GM12878 (cell line): ENCODE data around the gene CA9. TPM values are rescaled to one million over a fixed set of nuclear protein-coding genes. Genes with fewer than 3 reads are reported as not detected.

Source experiments
- ATAC-seq: fragments of 200-7000 bp; cut with Tn5 transposase; 3 replicates; pipeline ENCODE4 v1.9.1; 2020; ENCODE audit warnings: mild to moderate bottlenecking, moderate library complexity
- BruUV-seq: library from RNA; stranded (reverse); fragments of 400-500 nt; replicated peaks from 2 replicates; lab custom pipeline; 2021; lab: Mats Ljungman, UMichigan
- CTCF ChIA-PET: fragments of 300-600 bp; sonication (Branson Sonifier 250); formaldehyde crosslinking; extraction: SDS; loops from one replicate; lab custom pipeline; 2021; ENCODE audit warnings: inconsistent platforms; lab: Yijun Ruan, JAX
- POLR2A ChIA-PET: fragments of 350-600 bp; formaldehyde crosslinking; extraction: SDS; loops from one replicate; lab custom pipeline; 2021; ENCODE audit warnings: inconsistent platforms; lab: Charles Lee
- RAD21 ChIA-PET: fragments of 300-600 bp; sonication (Branson Sonifier 250); formaldehyde crosslinking; loops from one replicate; lab custom pipeline; 2023; ENCODE audit warnings: antibody characterized with exemption; ENCODE audit not compliant: unreplicated experiment; lab: Charles Lee
- SMC1A ChIA-PET: fragments of 300-600 bp; sonication (Branson Sonifier 250); formaldehyde crosslinking; loops from one replicate; lab custom pipeline; 2023; ENCODE audit not compliant: unreplicated experiment, uncharacterized antibody; lab: Charles Lee
- DNase-seq: peaks from one replicate; pipeline ENCODE4 v3.0.0-alpha.2; 2011; ENCODE audit warnings: low read depth, low spot score
- FAIRE-seq: peaks from 3 replicates; lab custom pipeline; 2011; peaks lifted over from hg19 to GRCh38; lab: Jason Lieb, UNC
- H2AFZ ChIP-seq: 2 replicates; pipeline ENCODE4 v1.6.0; 2011; ENCODE audit warnings: low read depth, low read length, control low read depth; ENCODE audit not compliant: control insufficient read depth
- H3K27ac ChIP-seq: 2 replicates; pipeline ENCODE4 v1.5.1; 2011; ENCODE audit warnings: control low read depth; ENCODE audit not compliant: control insufficient read depth, insufficient read depth
- H3K27me3 ChIP-seq, 2 experiments: replicated peaks in 1 of 2; 2 replicates each; pipeline versions ENCODE4 v1.6.0 to v1.6.1; 2011; ENCODE audit warnings: low read length in 1 of 2; ENCODE audit not compliant: control insufficient read depth in 2 of 2, insufficient read depth in 2 of 2
- H3K36me3 ChIP-seq, 2 experiments: 2 replicates each; pipeline ENCODE4 v1.5.1; 2011; ENCODE audit warnings: low read length in 1 of 2; ENCODE audit not compliant: control insufficient read depth in 2 of 2, insufficient read depth in 2 of 2
- H3K4me1 ChIP-seq: 2 replicates; pipeline ENCODE4 v1.6.1; 2011; ENCODE audit warnings: mild to moderate bottlenecking, low read length, moderate library complexity, mixed read lengths; ENCODE audit not compliant: control insufficient read depth, insufficient read depth
- H3K4me2 ChIP-seq: 2 replicates; pipeline ENCODE4 v1.6.0; 2011; ENCODE audit warnings: control low read depth; ENCODE audit not compliant: control insufficient read depth, insufficient read depth
- H3K4me3 ChIP-seq: fragments of 200-600 bp; sonication (generic); 2 replicates; pipeline ENCODE4 v1.5.1; 2016
- H3K79me2 ChIP-seq: 2 replicates; pipeline ENCODE4 v1.6.0; 2011; ENCODE audit warnings: low read length; ENCODE audit not compliant: control insufficient read depth, insufficient read depth
- H3K9ac ChIP-seq: 2 replicates; pipeline ENCODE4 v1.8.0; 2011; ENCODE audit warnings: low read length, control low read depth, mixed read lengths; ENCODE audit not compliant: control insufficient read depth, insufficient read depth
- H3K9me3 ChIP-seq: replicated peaks from 3 replicates; pipeline ENCODE4 v1.5.1; 2011; ENCODE audit warnings: mild to moderate bottlenecking, low read length; ENCODE audit not compliant: control insufficient read depth, insufficient read depth
- H4K20me1 ChIP-seq: 2 replicates; pipeline ENCODE4 v1.6.0; 2011; ENCODE audit not compliant: control insufficient read depth, insufficient read depth
- CHD2 ChIP-seq: IDR thresholded peaks from 2 replicates; pipeline ENCODE4 v1.6.1; 2011; ENCODE audit warnings: low read depth, low read length, improper control_type of control experiment, borderline replicate concordance
- IKZF1 ChIP-seq: fragments of 450-650 bp; conservative IDR thresholded peaks from 2 replicates; pipeline ENCODE4 v1.6.1; 2017; ENCODE audit warnings: antibody characterized with exemption, mild to moderate bottlenecking
- MYB ChIP-seq: fragments of 150-350 bp; IDR thresholded peaks from 2 replicates; pipeline ENCODE4 v1.6.1; 2014; ENCODE audit warnings: mild to moderate bottlenecking, low read depth, low read length, borderline replicate concordance
- PAX5 ChIP-seq: IDR thresholded peaks from 2 replicates; pipeline ENCODE4 v1.6.1; 2011; ENCODE audit warnings: low read depth, low read length, borderline replicate concordance
- REST ChIP-seq: IDR thresholded peaks from 2 replicates; pipeline ENCODE4 v1.6.1; 2012; ENCODE audit warnings: mild to moderate bottlenecking, low read depth, low read length
- WGBS: methylation state at CpG from one replicate; pipeline ENCODE4 v1.1.6; 2016; ENCODE audit warnings: low lambda C conversion rate; ENCODE audit not compliant: insufficient replicate concordance, insufficient coverage; ENCODE audit errors: missing lambda C conversion rate; 5-methylcytosine and 5-hydroxymethylcytosine counted together
- in situ Hi-C: fragments of 300-500 bp; cut with MboI; formaldehyde crosslinking; loops from 9 replicates; pipeline ENCODE4 v1.14.3; 2018; ENCODE audit warnings: mixed read lengths
- intact Hi-C: fragments of 100-400 bp; cut with micrococcal nuclease; formaldehyde crosslinking; loops from one replicate; pipeline ENCODE4 v1.14.2; 2022; ENCODE audit not compliant: unreplicated experiment
- polyA plus RNA-seq, 11 experiments: library from polyadenylated mRNA; depleted of rRNA in 4 of 11; unstranded in 6 of 11; stranded (reverse) in 5 of 11; fragments of >200 nt; fragmentation: Nextera tagmentation in 4 of 11; fragmentation: Illumina TruSeq in 1 of 11; extraction: Ambion mirVana in 4 of 11; extraction: Trizol in 1 of 11; gene quantifications; 1 replicate in 1 of 11; 2 replicates in 10 of 11; pipeline versions ENCODE4 v1.2.1 to v1.2.3, GENCODE V29; 2011 to 2016; ENCODE audit warnings: inconsistent platforms in 2 of 11, missing spikeins in 2 of 11, low read depth in 1 of 11
- total RNA-seq, 4 experiments: library from RNA; depleted of rRNA in 3 of 4; stranded (reverse); fragments of >200 nt in 3 of 4; fragmentation: Illumina TruSeq in 1 of 4; extraction: Trizol in 1 of 4; gene quantifications; 2 replicates each; pipeline versions ENCODE4 v1.2.1 to v1.2.3, GENCODE V29; 2013 to 2021

The CA9 gene
- total and polyA plus RNA-seq, 10 of the 15 experiments (the other 5 are each of a cell fraction or from before 2014, with no cell fraction given), result 0.53 to 6.6 (median 1.2) TPM

GRCh38 chr9:35687306-35687705 is 13.6 kb downstream of the CA9 start:
- DNase-seq, result no peak
- 45% methylated on average over 2 of the region's 2 CpGs for WGBS
- TF ChIP-seq PAX5 (no peak), IKZF1 (no peak), MYB (no peak), REST (no peak), CHD2 (no peak)
- intact Hi-C loops (no loop called here), in situ Hi-C loops (no loop called here)
- H4K20me1 ChIP-seq, result no peaks in the 10 kb centered on the region
- ChIA-PET POLR2A (interaction anchor here (1.1 to 1.4 kb wide), 2 partner anchors 30 to 40 kb away, joined by 4 to 6 read pairs; partner anchors contain the start of gene RMRP), SMC1A (interaction anchor here (0.8 to 2.0 kb wide), 3 partner anchors 10 to 40 kb away, joined by 3 to 7 read pairs (median 5); no protein-coding TSS in a partner anchor), RAD21 (interaction anchor here (1.2 kb wide), 1 partner anchor 9 kb away, joined by 3 read pairs; no protein-coding TSS in a partner anchor), CTCF (interaction anchor here (1.4 to 15.2 kb wide), 4 partner anchors 10 to 139 kb away, joined by 4 to 227 read pairs (median 12); partner anchors contain the start of genes ARHGEF39, CCDC107 and RMRP)
- BruUV-seq, result no TSS peak
- H3K79me2 ChIP-seq, result no peaks in the 10 kb centered on the region; the same call in 1 of the 2 replicates
- H3K36me3 ChIP-seq, result no peaks in the 10 kb centered on the region
- H3K4me3 ChIP-seq, result no peak overlapping the region
- no peak overlapping the region for H2AFZ ChIP-seq
- peaks cover 3% of the 10 kb centered on the region; the same call in 1 of the 2 replicates for H3K4me1 ChIP-seq
- no peak for ATAC-seq
- no peak overlapping the region for H3K4me2 ChIP-seq
- no peaks in the 10 kb centered on the region for H3K9me3 ChIP-seq
- no peak for FAIRE-seq
- H3K9ac ChIP-seq, result no peak overlapping the region
- no peaks in the 10 kb centered on the region; a peak in 1 of 4 replicates for H3K27me3 ChIP-seq
- no peak overlapping the region for H3K27ac ChIP-seq
